ENCODE data around the gene PGGHG.
"Not testable (repeated sequence)": the region's sequence is repeated elsewhere in the genome, so short reads cannot be mapped to it uniquely, and the experiment has no call there.

The PGGHG gene

GRCh38 chr11:285021-285893 is 3.7 kb upstream of the PGGHG start:
- WGBS (ENCODE audit: extremely low coverage, insufficient coverage, insufficient read length) = no CpG with 5 or more reads among the region's 29 CpGs
- Histone ChIP-seq H3K79me2 (ENCODE audit: control insufficient read depth, insufficient read depth, low read length, poor library complexity) (peaks cover 6% of the 10 kb centered on the region), H4K91ac (ENCODE audit: low read depth, low read length) (peak overlapping the region; percentile 29)

GRCh38 chr11:285894-286220 is 3.1 kb upstream of the PGGHG start:
- H3K18ac ChIP-seq (ENCODE audit: low read length) = no peak overlapping the region
- H3K9ac ChIP-seq (ENCODE audit: low read length) = no peak overlapping the region
- no peaks in the 10 kb centered on the region for H3K9me3 ChIP-seq (ENCODE audit: insufficient read depth, low read depth, low read length)
- H3K23ac ChIP-seq (ENCODE audit: low read length) = no peak overlapping the region
- H3K4me1 ChIP-seq (ENCODE audit: control insufficient read depth in 1 of 2, insufficient read depth in 2 of 2, low read length in 2 of 2) = peaks cover 19 to 27% of the 10 kb centered on the region in 2 experiments
- no peak for DNase-seq
- H2AK5ac ChIP-seq (ENCODE audit: low read length) = no peak overlapping the region
- H3K4me3 ChIP-seq (ENCODE audit: low read depth, low read length) = no peak overlapping the region
- no peak overlapping the region for H3K4ac ChIP-seq (ENCODE audit: low read depth, low read length)
- H3K27ac ChIP-seq (ENCODE audit: low read depth, low read length) = no peak overlapping the region
- no peaks in the 10 kb centered on the region for H3K36me3 ChIP-seq (ENCODE audit: control insufficient read depth in 1 of 2, insufficient read depth in 2 of 2, low read length in 2 of 2)
- no peak overlapping the region for H2BK120ac ChIP-seq (ENCODE audit: insufficient read depth, low read length, poor library complexity)
- no peak overlapping the region for H4K91ac ChIP-seq (ENCODE audit: low read depth, low read length)
- H3K27me3 ChIP-seq (ENCODE audit: insufficient read depth, low read length) = no peaks in the 10 kb centered on the region
- peaks cover 6% of the 10 kb centered on the region for H3K79me2 ChIP-seq (ENCODE audit: control insufficient read depth, insufficient read depth, low read length, poor library complexity)
- no peak overlapping the region for H2BK12ac ChIP-seq (ENCODE audit: low read length)
- no peak overlapping the region for H3K4me2 ChIP-seq (ENCODE audit: low read length)
- H2BK5ac ChIP-seq (ENCODE audit: low read depth, low read length, poor library complexity) = no peak overlapping the region
- H2AFZ ChIP-seq (ENCODE audit: insufficient read depth, low read length, poor library complexity) = no peak overlapping the region
- H4K8ac ChIP-seq (ENCODE audit: low read depth, low read length) = no peak overlapping the region
- no peak overlapping the region for H3K14ac ChIP-seq (ENCODE audit: low read length)
- H3K79me1 ChIP-seq (ENCODE audit: low read length) = peaks cover 10% of the 10 kb centered on the region
- no CpG with 5 or more reads among the region's 8 CpGs for WGBS (ENCODE audit: extremely low coverage, insufficient coverage, insufficient read length)
- no peak overlapping the region for H4K12ac ChIP-seq (ENCODE audit: low read depth, low read length)

More at GRCh38 chr11:285021-285893, 3.7 kb upstream of the PGGHG start:
- Histone ChIP-seq H3K9me3 (ENCODE audit: insufficient read depth, low read depth, low read length) (no peaks in the 10 kb centered on the region), H3K9ac (ENCODE audit: low read length) (no peak overlapping the region), H4K12ac (ENCODE audit: low read depth, low read length) (no peak overlapping the region), H3K79me1 (ENCODE audit: low read length) (peaks cover 10% of the 10 kb centered on the region), H3K4me3 (ENCODE audit: low read depth, low read length) (no peak overlapping the region), H3K4ac (ENCODE audit: low read depth, low read length) (no peak overlapping the region), H4K8ac (ENCODE audit: low read depth, low read length) (no peak overlapping the region), H2BK5ac (ENCODE audit: low read depth, low read length, poor library complexity) (no peak overlapping the region), H2AK5ac (ENCODE audit: low read length) (no peak overlapping the region), H2AFZ (ENCODE audit: insufficient read depth, low read length, poor library complexity) (no peak overlapping the region), H3K14ac (ENCODE audit: low read length) (no peak overlapping the region), H3K36me3 (ENCODE audit: control insufficient read depth in 1 of 2, insufficient read depth in 2 of 2, low read length in 2 of 2) (no peaks in the 10 kb centered on the region), H2BK12ac (ENCODE audit: low read length) (peak overlapping the region; percentile 29), H3K4me1 (ENCODE audit: control insufficient read depth in 1 of 2, insufficient read depth in 2 of 2, low read length in 2 of 2) (peaks cover 14 to 21% of the 10 kb centered on the region in 2 experiments), H3K4me2 (ENCODE audit: low read length) (no peak overlapping the region), H3K23ac (ENCODE audit: low read length) (no peak overlapping the region), H2BK120ac (ENCODE audit: insufficient read depth, low read length, poor library complexity) (peak overlapping the region; percentile 27), H3K27me3 (ENCODE audit: insufficient read depth, low read length) (no peaks in the 10 kb centered on the region), H3K18ac (ENCODE audit: low read length) (no peak overlapping the region), H3K27ac (ENCODE audit: low read depth, low read length) (no peak overlapping the region)
- no peak for DNase-seq

DNA sequence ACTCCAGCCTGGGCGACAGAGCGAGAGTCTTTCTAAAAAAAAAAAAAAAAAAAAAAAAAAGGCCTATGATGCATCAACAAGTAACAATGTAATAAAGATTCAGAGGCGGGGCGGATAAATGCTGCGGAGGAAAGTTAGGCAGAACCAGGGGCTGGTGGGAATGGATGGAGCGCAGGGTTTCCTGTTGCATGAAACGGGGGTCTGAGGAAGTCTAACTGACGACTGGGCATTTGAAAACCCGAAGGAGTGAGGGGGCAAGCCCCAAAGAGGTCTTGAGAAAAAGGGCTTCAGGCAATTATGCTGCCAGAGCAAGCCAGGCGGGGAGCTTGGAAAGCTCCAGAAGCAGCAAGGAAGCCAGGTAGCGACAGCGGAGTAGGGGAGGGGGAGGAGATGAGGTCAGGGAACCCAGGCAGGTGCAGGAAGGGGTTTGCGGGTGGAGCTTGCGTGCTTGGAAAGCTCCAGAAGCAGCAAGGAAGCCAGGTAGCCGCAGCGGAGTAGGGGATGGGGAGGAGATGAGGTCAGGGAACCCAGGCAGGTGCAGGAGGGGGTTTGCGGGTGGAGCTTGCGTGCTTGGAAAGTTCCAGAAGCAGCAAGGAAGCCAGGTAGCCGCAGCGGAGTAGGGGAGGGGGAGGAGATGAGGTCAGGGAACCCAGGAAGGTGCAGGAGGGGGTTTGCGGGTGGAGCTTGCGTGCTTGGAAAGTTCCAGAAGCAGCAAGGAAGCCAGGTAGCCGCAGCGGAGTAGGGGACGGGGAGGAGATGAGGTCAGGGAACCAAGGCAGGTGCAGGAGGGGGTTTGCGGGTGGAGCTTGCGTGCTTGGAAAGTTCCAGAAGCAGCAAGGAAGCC is 1.7 kb upstream of the PGGHG start:
- H2BK5ac ChIP-seq (ENCODE audit: low read depth, low read length, poor library complexity) = not testable (repeated sequence)
- no CpG with 5 or more reads among the region's 27 CpGs for WGBS (ENCODE audit: extremely low coverage, insufficient coverage, insufficient read length)

DNA sequence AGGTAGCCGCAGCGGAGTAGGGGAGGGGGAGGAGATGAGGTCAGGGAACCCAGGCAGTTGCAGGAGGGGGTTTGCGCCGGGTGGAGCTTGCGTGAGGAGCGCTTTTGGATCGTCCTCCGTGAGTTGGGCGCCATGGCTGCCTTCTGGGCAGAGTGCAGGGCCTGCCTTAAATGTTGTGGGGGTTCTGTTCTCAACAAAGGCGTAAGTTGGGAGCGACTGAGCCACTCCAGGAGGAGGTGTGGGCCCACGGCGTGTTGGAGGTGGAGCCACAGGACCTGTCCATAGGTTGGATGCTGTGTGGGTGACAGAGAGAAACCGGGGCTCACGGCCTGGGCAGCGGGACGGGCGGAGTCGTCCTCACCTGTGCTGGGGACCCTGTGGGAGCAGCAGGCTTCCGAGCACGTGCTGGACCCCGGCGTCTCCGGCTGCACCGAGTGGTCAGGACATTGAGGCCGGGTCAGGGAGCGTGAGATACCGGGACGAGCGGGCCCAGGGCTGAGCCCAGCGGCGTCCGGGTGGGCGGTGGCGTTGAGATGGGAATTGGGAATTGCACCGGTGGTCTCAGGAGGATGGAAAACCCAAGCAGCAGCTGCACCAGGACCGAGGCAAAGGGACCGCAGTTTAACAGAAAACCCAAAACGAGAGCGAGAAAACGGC is 977 bp upstream of the PGGHG start:
- Histone ChIP-seq H4K91ac (ENCODE audit: low read depth, low read length) (peak overlapping the region; percentile 64), H3K4me2 (ENCODE audit: low read length) (peak overlapping the region; percentile 79), H2AK5ac (ENCODE audit: low read length) (peak overlapping the region; percentile 11), H3K4me3 (ENCODE audit: low read depth, low read length) (peak overlapping the region; percentile 73), H2BK12ac (ENCODE audit: low read length) (no peak overlapping the region), H3K18ac (ENCODE audit: low read length) (peak overlapping the region; percentile 43), H3K9me3 (ENCODE audit: insufficient read depth, low read depth, low read length) (no peaks in the 10 kb centered on the region), H4K8ac (ENCODE audit: low read depth, low read length) (no peak overlapping the region), H2BK120ac (ENCODE audit: insufficient read depth, low read length, poor library complexity) (peak overlapping the region; percentile 29), H3K14ac (ENCODE audit: low read length) (peak overlapping the region; percentile 37), H3K27me3 (ENCODE audit: insufficient read depth, low read length) (no peaks in the 10 kb centered on the region), H3K36me3 (ENCODE audit: control insufficient read depth in 1 of 2, insufficient read depth in 2 of 2, low read length in 2 of 2) (peaks cover 3 to 8% of the 10 kb centered on the region in 2 experiments), H3K4me1 (ENCODE audit: control insufficient read depth in 1 of 2, insufficient read depth in 2 of 2, low read length in 2 of 2) (peaks cover 24 to 33% of the 10 kb centered on the region in 2 experiments), H3K9ac (ENCODE audit: low read length) (no peak overlapping the region), H3K23ac (ENCODE audit: low read length) (no peak overlapping the region), H2AFZ (ENCODE audit: insufficient read depth, low read length, poor library complexity) (peak overlapping the region; percentile 21), H2BK5ac (ENCODE audit: low read depth, low read length, poor library complexity) (no peak overlapping the region), H3K79me2 (ENCODE audit: control insufficient read depth, insufficient read depth, low read length, poor library complexity) (peaks cover 6% of the 10 kb centered on the region), H3K27ac (ENCODE audit: low read depth, low read length) (no peak overlapping the region), H4K12ac (ENCODE audit: low read depth, low read length) (no peak overlapping the region), H3K4ac (ENCODE audit: low read depth, low read length) (no peak overlapping the region), H3K79me1 (ENCODE audit: low read length) (peaks cover 10% of the 10 kb centered on the region)
- DNase-seq = no peak
- no CpG with 5 or more reads among the region's 41 CpGs for WGBS (ENCODE audit: extremely low coverage, insufficient coverage, insufficient read length)

More for the DNA sequence above, 1.7 kb upstream of the PGGHG start:
- H3K9ac ChIP-seq (ENCODE audit: low read length); H3K36me3 ChIP-seq (ENCODE audit: control insufficient read depth in 1 of 2, insufficient read depth in 2 of 2, low read length in 2 of 2); H3K9me3 ChIP-seq (ENCODE audit: insufficient read depth, low read depth, low read length); H2BK120ac ChIP-seq (ENCODE audit: insufficient read depth, low read length, poor library complexity); H4K12ac ChIP-seq (ENCODE audit: low read depth, low read length); H3K27me3 ChIP-seq (ENCODE audit: insufficient read depth, low read length); H3K14ac ChIP-seq (ENCODE audit: low read length); H2BK12ac ChIP-seq (ENCODE audit: low read length); H3K4ac ChIP-seq (ENCODE audit: low read depth, low read length); H3K23ac ChIP-seq (ENCODE audit: low read length); H3K18ac ChIP-seq (ENCODE audit: low read length); H3K79me1 ChIP-seq (ENCODE audit: low read length); DNase-seq; H2AK5ac ChIP-seq (ENCODE audit: low read length); H3K4me2 ChIP-seq (ENCODE audit: low read length); H3K4me3 ChIP-seq (ENCODE audit: low read depth, low read length); H2AFZ ChIP-seq (ENCODE audit: insufficient read depth, low read length, poor library complexity); H4K8ac ChIP-seq (ENCODE audit: low read depth, low read length); H3K27ac ChIP-seq (ENCODE audit: low read depth, low read length); H3K79me2 ChIP-seq (ENCODE audit: control insufficient read depth, insufficient read depth, low read length, poor library complexity); H4K91ac ChIP-seq (ENCODE audit: low read depth, low read length): not testable (repeated sequence)
- peaks cover 24 to 33% of the 10 kb centered on the region in 2 experiments for H3K4me1 ChIP-seq (ENCODE audit: control insufficient read depth in 1 of 2, insufficient read depth in 2 of 2, low read length in 2 of 2)
